ENCODE data around the gene TEAD2.
"Not testable (repeated sequence)": the region's sequence is repeated elsewhere in the genome, so short reads cannot be mapped to it uniquely, and the experiment has no call there.

The TEAD2 gene

DNA sequence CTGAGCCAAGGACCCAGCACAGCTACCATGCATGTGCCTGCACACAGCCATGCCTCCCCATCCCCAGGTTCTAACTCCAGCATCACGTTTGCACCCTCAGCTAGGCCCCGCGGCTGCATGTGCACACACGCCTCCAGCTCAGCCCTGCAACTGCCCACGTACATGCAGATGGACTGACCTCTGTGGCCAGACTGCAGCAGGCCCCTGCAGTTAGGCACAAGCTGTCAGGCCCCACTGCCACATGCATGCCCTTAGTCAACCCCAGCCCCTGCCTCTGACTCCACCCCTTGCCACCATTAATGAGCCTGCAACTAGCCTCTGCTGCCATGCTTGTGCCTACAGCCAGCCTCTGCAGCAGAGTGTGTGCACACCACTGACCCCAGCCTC, 60.4 kb downstream of the TEAD2 start:
- TF ChIP-seq ZNF274 (IDR thresholded peaks at IDR 0.05; ENCODE audit: low read depth, low read length) (no peak), SUZ12 (IDR thresholded peaks at IDR 0.05; ENCODE audit: extremely low read depth, insufficient read depth, insufficient read length) (no peak), YY1 (IDR thresholded peaks at IDR 0.05; ENCODE audit: insufficient read depth, insufficient read length) (no peak)
- H3K9ac ChIP-seq (ENCODE audit: insufficient read length, low read depth): no peak overlapping the region

GRCh38 chr19:49301165-49301865, 60.9 kb downstream of the TEAD2 start:
- DNase-seq (ENCODE audit: low read depth, low spot score): peak; percentile 55
- Histone ChIP-seq H3K4me3 (ENCODE audit: insufficient read length, low read depth) (no peak overlapping the region), H3K27me3 (ENCODE audit: insufficient read depth, insufficient read length) (no peaks in the 10 kb centered on the region), H3K9me3 (ENCODE audit: insufficient read depth, low read length) (no peaks in the 10 kb centered on the region), H3K4me1 (ENCODE audit: insufficient read depth, insufficient read length) (peaks cover 5% of the 10 kb centered on the region), H3K9ac (ENCODE audit: insufficient read length, low read depth) (no peak overlapping the region), H3K36me3 (ENCODE audit: insufficient read depth, insufficient read length, low read length) (peaks cover 5% of the 10 kb centered on the region)
- TF ChIP-seq SUZ12 (IDR thresholded peaks at IDR 0.05; ENCODE audit: extremely low read depth, insufficient read depth, insufficient read length): no peak
- no peak for TF ChIP-seq ZNF274 (IDR thresholded peaks at IDR 0.05; ENCODE audit: low read depth, low read length)
- TF ChIP-seq YY1 (IDR thresholded peaks at IDR 0.05; ENCODE audit: insufficient read depth, insufficient read length): no peak

More for the DNA sequence above, 60.4 kb downstream of the TEAD2 start:
- Histone ChIP-seq H3K4me1 (ENCODE audit: insufficient read depth, insufficient read length) (peaks cover 5% of the 10 kb centered on the region), H3K36me3 (ENCODE audit: insufficient read depth, insufficient read length, low read length) (peaks cover 5% of the 10 kb centered on the region), H3K9me3 (ENCODE audit: insufficient read depth, low read length) (no peaks in the 10 kb centered on the region), H3K27me3 (ENCODE audit: insufficient read depth, insufficient read length) (no peaks in the 10 kb centered on the region), H3K4me3 (ENCODE audit: insufficient read length, low read depth) (no peak overlapping the region)
- DNase-seq (ENCODE audit: low read depth, low spot score): no peak

DNA sequence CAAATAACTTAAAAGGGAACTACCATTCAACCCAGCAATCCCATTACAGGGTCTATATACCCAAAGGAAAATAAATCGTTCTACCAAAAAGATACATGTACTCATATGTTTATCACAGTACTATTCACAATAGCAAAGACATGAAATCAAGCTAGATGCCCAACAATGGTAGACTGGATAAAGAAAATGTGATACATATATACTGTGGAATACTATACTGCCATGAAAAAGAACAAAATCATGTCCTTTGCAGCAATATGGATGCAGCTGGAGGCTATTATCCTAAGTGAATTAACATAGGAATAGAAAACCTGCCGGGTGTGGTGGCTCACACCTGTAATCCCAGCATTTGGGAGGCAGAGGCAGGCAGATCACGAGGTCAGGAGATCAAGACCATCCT, 63.6 kb downstream of the TEAD2 start:
- H3K9me3 ChIP-seq (ENCODE audit: insufficient read depth, low read length); H3K27me3 ChIP-seq (ENCODE audit: insufficient read depth, insufficient read length); H3K4me3 ChIP-seq (ENCODE audit: insufficient read length, low read depth); H3K9ac ChIP-seq (ENCODE audit: insufficient read length, low read depth); H3K36me3 ChIP-seq (ENCODE audit: insufficient read depth, insufficient read length, low read length); H3K4me1 ChIP-seq (ENCODE audit: insufficient read depth, insufficient read length); DNase-seq (ENCODE audit: low read depth, low spot score): not testable (repeated sequence)

DNA sequence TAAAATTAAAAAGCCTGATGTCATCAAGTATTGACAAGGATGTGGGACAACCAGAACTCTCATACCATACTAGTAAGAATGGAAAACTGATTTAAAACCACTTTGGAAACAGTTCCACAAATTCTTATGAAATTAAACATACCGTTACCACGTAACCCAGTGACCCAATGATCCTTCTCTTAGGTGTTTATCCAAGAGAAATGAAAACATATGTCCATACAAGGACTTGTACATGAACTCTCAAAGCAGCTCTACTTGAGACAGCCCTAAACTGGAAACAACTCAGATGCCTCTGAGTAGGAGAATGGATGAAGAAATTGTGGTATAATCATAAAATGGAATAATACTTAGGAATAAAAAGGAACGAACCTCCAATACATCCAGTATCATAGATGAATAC, 64.8 kb downstream of the TEAD2 start:
- Histone ChIP-seq H3K9me3 (ENCODE audit: insufficient read depth, low read length) (no peaks in the 10 kb centered on the region), H3K4me3 (ENCODE audit: insufficient read length, low read depth) (no peak overlapping the region), H3K27me3 (ENCODE audit: insufficient read depth, insufficient read length) (no peaks in the 10 kb centered on the region), H3K9ac (ENCODE audit: insufficient read length, low read depth) (no peak overlapping the region), H3K36me3 (ENCODE audit: insufficient read depth, insufficient read length, low read length) (peaks cover 7% of the 10 kb centered on the region), H3K4me1 (ENCODE audit: insufficient read depth, insufficient read length) (peaks cover 5% of the 10 kb centered on the region)
- no peak for DNase-seq (ENCODE audit: low read depth, low spot score)
- TF ChIP-seq YY1 (IDR thresholded peaks at IDR 0.05; ENCODE audit: insufficient read depth, insufficient read length) (no peak), SUZ12 (IDR thresholded peaks at IDR 0.05; ENCODE audit: extremely low read depth, insufficient read depth, insufficient read length) (no peak), ZNF274 (IDR thresholded peaks at IDR 0.05; ENCODE audit: low read depth, low read length) (no peak)

DNA sequence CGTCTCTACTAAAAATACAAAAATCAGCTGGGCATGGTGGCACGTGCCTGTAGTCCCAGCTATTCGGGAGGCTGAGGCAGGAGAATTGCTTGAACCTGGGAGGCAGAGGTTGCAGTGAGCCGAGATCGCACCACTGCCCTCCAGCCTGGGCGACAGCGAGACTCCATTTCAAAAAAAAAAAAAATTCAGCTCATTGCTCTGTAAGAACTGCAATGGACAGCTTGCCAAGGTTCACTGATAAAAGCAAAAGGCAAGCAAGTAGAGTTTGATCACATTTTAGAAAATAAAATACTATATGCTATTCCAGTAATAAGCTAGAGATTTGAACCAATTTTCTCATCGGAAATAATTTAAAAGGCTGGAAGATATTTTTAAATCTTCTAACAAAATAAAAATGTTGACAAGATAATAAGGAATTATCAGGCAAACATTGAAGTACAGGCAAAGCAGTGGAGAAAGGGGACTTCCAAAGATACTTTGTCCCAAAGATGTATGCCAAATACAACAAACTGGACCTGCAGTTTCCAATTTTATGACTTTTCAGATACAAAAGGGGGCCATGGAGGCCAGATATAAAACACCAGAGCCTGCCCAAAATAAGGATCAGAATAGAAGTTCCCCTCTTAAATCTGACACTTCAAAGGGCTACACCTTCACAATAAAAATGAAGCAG, 66.9 kb downstream of the TEAD2 start:
- Histone ChIP-seq H3K9ac (ENCODE audit: insufficient read length, low read depth) (no peak overlapping the region), H3K27me3 (ENCODE audit: insufficient read depth, insufficient read length) (no peaks in the 10 kb centered on the region), H3K4me3 (ENCODE audit: insufficient read length, low read depth) (no peak overlapping the region), H3K9me3 (ENCODE audit: insufficient read depth, low read length) (no peaks in the 10 kb centered on the region), H3K36me3 (ENCODE audit: insufficient read depth, insufficient read length, low read length) (peaks cover 7% of the 10 kb centered on the region), H3K4me1 (ENCODE audit: insufficient read depth, insufficient read length) (no peaks in the 10 kb centered on the region)
- DNase-seq (ENCODE audit: low read depth, low spot score): no peak
- TF ChIP-seq ZNF274 (IDR thresholded peaks at IDR 0.05; ENCODE audit: low read depth, low read length): no peak
- TF ChIP-seq YY1 (IDR thresholded peaks at IDR 0.05; ENCODE audit: insufficient read depth, insufficient read length): no peak
- TF ChIP-seq SUZ12 (IDR thresholded peaks at IDR 0.05; ENCODE audit: extremely low read depth, insufficient read depth, insufficient read length): no peak

DNA sequence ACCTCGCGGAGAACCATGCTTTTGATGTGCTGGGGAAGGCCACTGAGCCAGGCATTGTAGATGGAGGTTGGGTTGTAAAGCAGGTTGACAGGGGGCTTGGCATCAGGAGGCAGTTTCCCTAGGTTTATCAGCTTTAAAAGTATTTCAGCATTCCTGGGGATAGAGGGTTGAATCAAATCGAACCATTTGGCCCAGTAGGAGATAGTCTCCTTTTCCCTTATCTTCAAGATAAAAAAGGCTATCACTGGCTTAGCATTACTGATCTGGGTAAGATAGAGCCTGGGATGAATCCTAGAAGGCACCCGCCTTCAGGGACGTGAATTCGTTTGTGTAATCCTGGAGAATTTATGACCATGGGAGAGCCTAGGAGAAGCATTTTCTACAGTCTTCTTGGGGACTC, 67.8 kb downstream of the TEAD2 start:
- Histone ChIP-seq H3K9ac (ENCODE audit: insufficient read length, low read depth) (no peak overlapping the region), H3K9me3 (ENCODE audit: insufficient read depth, low read length) (no peaks in the 10 kb centered on the region), H3K36me3 (ENCODE audit: insufficient read depth, insufficient read length, low read length) (peaks cover 7% of the 10 kb centered on the region), H3K4me1 (ENCODE audit: insufficient read depth, insufficient read length) (no peaks in the 10 kb centered on the region), H3K4me3 (ENCODE audit: insufficient read length, low read depth) (no peak overlapping the region), H3K27me3 (ENCODE audit: insufficient read depth, insufficient read length) (no peaks in the 10 kb centered on the region)
- TF ChIP-seq ZNF274 (IDR thresholded peaks at IDR 0.05; ENCODE audit: low read depth, low read length) (no peak), YY1 (IDR thresholded peaks at IDR 0.05; ENCODE audit: insufficient read depth, insufficient read length) (no peak), SUZ12 (IDR thresholded peaks at IDR 0.05; ENCODE audit: extremely low read depth, insufficient read depth, insufficient read length) (no peak)
- DNase-seq (ENCODE audit: low read depth, low spot score): no peak

All from NT2/D1 (cell line).